ENCODE measurements around the gene LZTR1. TPM values are rescaled to one million over a fixed set of nuclear protein-coding genes. Genes with fewer than 3 reads are reported as not detected.
A peak's percentile ranks its signal among the peaks of the same experiment; 100 is the strongest.

Gene LZTR1
- total RNA-seq, 4 donors from 2014 or later, result 18.2 to 73.7 (median 56.1) TPM

DNA sequence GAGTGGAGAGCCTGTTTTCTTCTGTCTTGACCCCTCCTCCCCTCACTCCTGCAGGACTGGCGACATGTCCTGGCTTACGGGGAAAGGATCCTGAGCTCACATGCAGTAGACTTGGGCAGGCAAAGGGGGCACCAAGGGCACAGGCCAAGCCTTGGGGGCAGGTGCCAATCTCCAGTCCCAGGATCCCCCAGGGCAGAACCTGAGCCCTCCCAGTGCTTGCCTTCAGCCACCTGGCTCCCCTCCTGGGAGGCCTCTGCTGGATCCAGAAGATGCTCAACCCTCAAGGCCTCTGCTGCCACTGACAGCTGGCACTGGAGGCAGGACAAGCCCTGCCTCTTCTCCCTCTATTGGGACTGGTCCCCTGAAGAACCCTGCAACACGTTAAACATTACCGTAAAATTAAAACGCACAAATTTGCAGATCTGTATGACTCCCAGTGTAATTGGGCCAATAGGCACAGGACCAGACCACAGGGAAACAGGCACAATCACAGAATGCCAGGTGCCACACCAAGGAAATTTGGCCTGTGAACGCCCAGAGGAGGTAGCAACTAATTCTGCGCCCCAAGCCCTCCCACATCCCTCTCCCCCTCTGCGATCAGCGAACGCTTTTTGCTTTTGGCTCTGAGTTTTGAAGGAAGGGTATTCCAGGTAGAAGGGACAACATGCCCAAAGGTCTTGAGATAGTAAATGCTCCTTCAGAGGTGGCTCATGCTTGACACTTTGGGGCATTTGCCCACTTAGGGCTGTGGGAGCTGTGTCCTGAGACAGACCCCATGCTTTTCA is 967 bp upstream of the LZTR1 start:
- intact Hi-C loops (cut with DNase I; ENCODE audit: low total_unique reads), result no loop called here
- peaks cover 0 to 19% of the 10 kb centered on the region in 2 donors for H3K4me1 ChIP-seq
- no peaks in the 10 kb centered on the region for H3K27me3 ChIP-seq
- no peak for TF ChIP-seq POLR2A (IDR thresholded peaks at IDR 0.05)
- TF ChIP-seq, protein P1, sequence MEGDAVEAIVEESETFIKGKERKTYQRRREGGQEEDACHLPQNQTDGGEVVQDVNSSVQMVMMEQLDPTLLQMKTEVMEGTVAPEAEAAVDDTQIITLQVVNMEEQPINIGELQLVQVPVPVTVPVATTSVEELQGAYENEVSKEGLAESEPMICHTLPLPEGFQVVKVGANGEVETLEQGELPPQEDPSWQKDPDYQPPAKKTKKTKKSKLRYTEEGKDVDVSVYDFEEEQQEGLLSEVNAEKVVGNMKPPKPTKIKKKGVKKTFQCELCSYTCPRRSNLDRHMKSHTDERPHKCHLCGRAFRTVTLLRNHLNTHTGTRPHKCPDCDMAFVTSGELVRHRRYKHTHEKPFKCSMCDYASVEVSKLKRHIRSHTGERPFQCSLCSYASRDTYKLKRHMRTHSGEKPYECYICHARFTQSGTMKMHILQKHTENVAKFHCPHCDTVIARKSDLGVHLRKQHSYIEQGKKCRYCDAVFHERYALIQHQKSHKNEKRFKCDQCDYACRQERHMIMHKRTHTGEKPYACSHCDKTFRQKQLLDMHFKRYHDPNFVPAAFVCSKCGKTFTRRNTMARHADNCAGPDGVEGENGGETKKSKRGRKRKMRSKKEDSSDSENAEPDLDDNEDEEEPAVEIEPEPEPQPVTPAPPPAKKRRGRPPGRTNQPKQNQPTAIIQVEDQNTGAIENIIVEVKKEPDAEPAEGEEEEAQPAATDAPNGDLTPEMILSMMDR (IDR thresholded peaks at IDR 0.05), result no peak
- peak overlapping the region; percentile 85 to 92 for H3K27ac ChIP-seq
- H3K9me3 ChIP-seq, result no peaks in the 10 kb centered on the region
- H3K4me3 ChIP-seq, result peak overlapping the region; percentile 88 to 93
- DNase-seq, result no peak
- H3K36me3 ChIP-seq, result no peaks in the 10 kb centered on the region

DNA sequence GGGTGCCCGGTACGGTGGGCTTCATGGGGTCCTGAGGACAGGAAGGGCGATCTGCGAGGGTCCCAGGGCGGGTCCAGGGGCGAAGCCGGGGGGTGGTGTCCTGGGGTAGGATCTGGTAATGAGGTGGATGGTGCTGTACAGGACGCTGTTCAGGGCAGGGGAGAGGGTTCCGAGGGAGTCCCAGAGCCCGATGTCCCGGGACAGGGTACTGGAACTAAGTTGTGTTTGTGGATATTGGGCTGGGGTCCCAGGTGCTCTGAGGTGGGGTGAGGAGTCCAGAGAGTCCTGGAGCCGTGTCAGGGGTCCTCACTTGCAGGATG is 426 bp downstream of the LZTR1 start:
- H3K4me1 ChIP-seq, result peaks cover 0 to 19% of the 10 kb centered on the region in 2 donors
- DNase-seq, result no peak
- intact Hi-C loops (cut with DNase I; ENCODE audit: low total_unique reads), result no loop called here
- peak overlapping the region; percentile 88 to 93 for H3K4me3 ChIP-seq
- peak overlapping the region; percentile 85 to 92 for H3K27ac ChIP-seq
- H3K9me3 ChIP-seq, result no peaks in the 10 kb centered on the region
- H3K36me3 ChIP-seq, result no peaks in the 10 kb centered on the region
- no peak for TF ChIP-seq POLR2A (IDR thresholded peaks at IDR 0.05)
- TF ChIP-seq, protein P1 (IDR thresholded peaks at IDR 0.05), result no peak
- H3K27me3 ChIP-seq, result no peaks in the 10 kb centered on the region

DNA sequence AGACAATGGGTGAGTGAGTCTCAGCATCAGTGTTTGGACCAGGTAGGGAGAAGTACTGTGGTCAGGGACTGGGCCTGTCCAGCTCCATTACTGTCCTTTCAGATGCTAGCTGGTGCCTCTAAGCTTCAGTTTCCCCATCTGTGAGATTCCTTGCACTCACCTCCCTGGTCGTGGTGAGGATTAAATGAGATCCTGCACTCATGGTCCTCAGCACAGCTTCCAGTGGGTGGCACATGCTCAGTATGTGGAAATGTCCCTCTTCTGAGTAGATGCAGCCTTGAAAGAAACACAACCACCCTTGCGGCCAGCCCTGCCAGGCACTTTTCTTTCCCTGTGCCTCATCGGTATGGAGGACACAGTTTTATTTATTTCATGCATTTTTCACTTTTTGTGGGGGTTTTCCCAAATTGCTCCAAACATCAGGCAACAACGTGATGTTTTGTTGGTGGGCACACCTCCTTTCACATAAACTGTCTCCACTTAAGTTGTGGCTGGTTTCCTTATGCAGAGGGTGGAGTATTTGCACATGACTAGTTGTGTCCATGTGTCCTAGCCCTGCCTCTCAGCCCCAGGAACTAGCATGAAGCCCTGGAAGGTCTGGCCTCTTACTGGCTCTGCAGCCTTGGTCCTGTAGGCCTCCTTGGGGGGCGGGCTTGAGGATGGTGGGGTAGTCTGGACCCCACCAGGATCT is 1.1 kb downstream of the LZTR1 start:
- H3K27ac ChIP-seq, result peak overlapping the region in 1 of 2 donors; percentile 85
- H3K4me3 ChIP-seq, result peak overlapping the region; percentile 88 to 93
- no peaks in the 10 kb centered on the region for H3K27me3 ChIP-seq
- TF ChIP-seq, protein P1 (IDR thresholded peaks at IDR 0.05), result no peak
- no peak for TF ChIP-seq POLR2A (IDR thresholded peaks at IDR 0.05)
- DNase-seq, result no peak
- H3K4me1 ChIP-seq, result peaks cover 0 to 19% of the 10 kb centered on the region in 2 donors
- intact Hi-C loops (cut with DNase I; ENCODE audit: low total_unique reads), result no loop called here
- no peaks in the 10 kb centered on the region for H3K36me3 ChIP-seq
- H3K9me3 ChIP-seq, result no peaks in the 10 kb centered on the region

DNA sequence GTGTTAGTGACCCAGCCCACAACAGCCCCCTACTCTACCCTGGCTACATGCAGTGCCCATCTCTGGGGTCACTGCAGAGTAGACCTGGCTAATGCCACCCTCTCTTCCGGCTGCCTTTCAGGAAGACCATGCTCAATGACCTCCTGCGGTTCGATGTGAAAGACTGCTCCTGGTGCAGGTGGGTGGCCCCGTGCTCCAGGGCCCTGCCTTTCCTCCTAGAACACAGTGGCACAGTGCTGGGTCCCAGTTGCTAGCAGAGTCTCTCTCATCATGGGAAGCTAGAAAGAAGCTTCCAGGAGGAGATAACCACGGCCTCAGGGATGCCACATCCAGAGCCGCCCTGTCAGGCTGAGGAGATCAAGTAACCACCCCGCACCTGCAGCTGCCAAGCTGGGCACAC is 3.6 kb downstream of the LZTR1 start:
- no peak for DNase-seq
- Histone ChIP-seq H3K27ac (no peak overlapping the region), H3K4me1 (peaks cover 0 to 19% of the 10 kb centered on the region in 2 donors), H3K27me3 (no peaks in the 10 kb centered on the region), H3K9me3 (no peaks in the 10 kb centered on the region), H3K4me3 (no peak overlapping the region), H3K36me3 (no peaks in the 10 kb centered on the region)
- TF ChIP-seq, protein P1 (IDR thresholded peaks at IDR 0.05), result no peak
- TF ChIP-seq POLR2A (IDR thresholded peaks at IDR 0.05), result no peak
- intact Hi-C loops (cut with DNase I; ENCODE audit: low total_unique reads), result no loop called here

DNA sequence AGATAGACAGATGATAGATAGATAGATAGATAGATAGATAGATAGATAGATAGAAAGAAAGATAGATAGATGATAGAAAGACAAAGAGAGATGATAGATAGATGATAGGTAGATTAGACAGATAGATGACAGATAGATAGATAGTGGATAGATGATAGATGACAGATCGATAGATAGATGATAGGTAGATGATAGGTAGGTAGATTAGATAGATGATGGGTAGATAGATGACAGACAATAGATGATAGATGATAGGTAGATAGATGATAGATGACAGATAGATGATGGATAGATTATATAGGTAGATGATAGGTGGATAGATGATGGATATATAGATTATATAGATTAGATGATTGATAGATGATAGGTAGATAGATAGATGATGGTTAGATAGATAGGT is 4.3 kb downstream of the LZTR1 start:
- intact Hi-C loops (cut with DNase I; ENCODE audit: low total_unique reads), result no loop called here
- Histone ChIP-seq H3K36me3 (no peaks in the 10 kb centered on the region), H3K4me3 (no peak overlapping the region), H3K9me3 (no peaks in the 10 kb centered on the region), H3K4me1 (peaks cover 0 to 13% of the 10 kb centered on the region in 2 donors), H3K27me3 (no peaks in the 10 kb centered on the region), H3K27ac (no peak overlapping the region)
- TF ChIP-seq, protein P1 (IDR thresholded peaks at IDR 0.05), result no peak
- TF ChIP-seq POLR2A (IDR thresholded peaks at IDR 0.05), result no peak
- DNase-seq, result no peak

All from uterus (tissue), 4 donors.